Neural crest cell (in vitro differentiated cells): ENCODE measurements around the gene TMEM132A. TPM values are rescaled to one million over a fixed set of nuclear protein-coding genes. Genes with fewer than 3 reads are reported as not detected.

Source experiments
- DNase-seq: peaks from one replicate; pipeline ENCODE4 v3.0.0; 2021; ENCODE audit warnings: low read depth, mixed read lengths, low spot score
- H3K27ac Mint-ChIP-seq: one replicate; pipeline ENCODE4 v1.8.0; 2021; ENCODE audit warnings: mild to moderate bottlenecking, mixed read lengths; ENCODE audit not compliant: unreplicated experiment
- H3K27me3 Mint-ChIP-seq: 2 replicates; pipeline ENCODE4 v1.8.0; 2021; ENCODE audit warnings: low read depth, mild to moderate bottlenecking, mixed read lengths
- H3K36me3 Mint-ChIP-seq: 2 replicates; pipeline ENCODE4 v1.8.0; 2021; ENCODE audit warnings: low read depth, mild to moderate bottlenecking, mixed read lengths
- H3K4me1 Mint-ChIP-seq: 2 replicates; pipeline ENCODE4 v1.8.0; 2021; ENCODE audit warnings: mixed read lengths
- H3K4me3 Mint-ChIP-seq: one replicate; pipeline ENCODE4 v1.8.0; 2021; ENCODE audit warnings: mild to moderate bottlenecking, mixed read lengths
- H3K9me3 Mint-ChIP-seq: 2 replicates; pipeline ENCODE4 v1.8.0; 2021; ENCODE audit warnings: mixed read lengths
- CTCF ChIP-seq: fragments of 200-600 bp; sonication (generic); conservative IDR thresholded peaks from 2 replicates; pipeline ENCODE4 v1.5.0; 2021; ENCODE audit warnings: antibody characterized with exemption, mild to moderate bottlenecking
- total RNA-seq: library from RNA; stranded (reverse); gene quantifications from 2 replicates; pipeline ENCODE4 v1.2.1, GENCODE V29; 2021

Gene TMEM132A
- total RNA-seq, 1 donor from 2014 or later, result 216 TPM

DNA sequence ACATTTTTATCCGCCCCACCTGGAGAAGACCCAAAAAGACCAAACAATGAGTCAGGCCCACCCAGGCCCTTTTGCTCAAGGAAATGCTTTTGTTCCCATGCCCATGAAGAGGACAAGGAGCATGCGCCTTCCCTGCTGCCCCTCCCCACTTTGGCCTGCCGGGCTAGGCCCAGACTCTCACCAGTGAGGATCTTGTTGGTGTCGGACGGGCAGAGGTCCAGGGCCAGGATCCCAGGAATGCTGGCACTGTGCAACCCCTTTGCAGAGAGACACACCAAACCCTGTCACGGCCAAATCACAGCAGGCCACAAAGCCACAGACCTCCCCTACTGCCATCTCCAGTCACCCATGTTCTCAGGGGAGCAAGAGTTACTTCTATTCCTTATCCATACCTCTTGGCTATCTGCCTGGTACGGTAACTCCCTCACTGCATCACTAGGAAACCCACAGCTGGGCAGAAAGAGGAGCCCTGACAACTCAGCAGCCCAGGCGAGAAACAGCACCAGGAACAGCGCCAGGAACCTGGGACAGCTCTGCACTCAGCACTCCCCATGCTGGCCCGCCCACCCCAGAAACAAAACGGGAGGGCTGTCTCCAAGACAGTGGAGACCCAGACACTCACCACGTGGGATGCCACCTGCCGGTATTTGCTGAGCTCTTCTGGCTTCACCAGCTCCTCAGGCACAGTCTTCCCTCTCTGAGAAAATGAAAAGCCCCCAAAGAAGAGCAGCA lies 23.4 kb upstream of the TMEM132A start:
- H3K9me3 Mint-ChIP-seq, result no peaks in the 10 kb centered on the region
- H3K4me3 Mint-ChIP-seq, result no peak overlapping the region
- peaks cover 13% of the 10 kb centered on the region for H3K36me3 Mint-ChIP-seq
- no peaks in the 10 kb centered on the region for H3K27me3 Mint-ChIP-seq
- no peak overlapping the region for H3K27ac Mint-ChIP-seq
- peaks cover 18% of the 10 kb centered on the region for H3K4me1 Mint-ChIP-seq
- TF ChIP-seq CTCF, result no peak
- no peak for DNase-seq

DNA sequence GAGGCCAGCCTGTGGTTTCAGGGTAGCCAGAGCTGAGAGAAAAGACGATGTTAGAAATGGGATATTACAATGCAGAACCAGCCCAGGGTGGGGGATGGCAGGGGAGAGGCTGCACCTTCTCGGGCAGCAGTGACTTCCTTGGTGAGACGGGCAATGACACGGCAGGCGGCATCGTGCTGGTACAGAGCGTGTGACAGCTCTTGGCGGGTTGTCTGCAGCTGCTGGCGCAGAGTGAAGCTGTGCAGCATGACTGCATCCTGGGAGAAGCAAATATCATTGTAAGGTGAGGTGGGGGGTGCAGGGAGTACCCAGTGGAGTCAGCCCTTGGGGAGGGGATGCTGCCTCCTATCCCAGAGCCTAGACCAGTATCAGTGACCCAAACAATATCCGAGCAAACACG lies 21.6 kb upstream of the TMEM132A start:
- no peak for TF ChIP-seq CTCF
- Mint-ChIP-seq H3K27ac (no peak overlapping the region), H3K9me3 (no peaks in the 10 kb centered on the region), H3K27me3 (peaks cover 6% of the 10 kb centered on the region), H3K4me3 (peak overlapping the region; percentile 65), H3K36me3 (peaks cover 6% of the 10 kb centered on the region), H3K4me1 (peaks cover 28% of the 10 kb centered on the region)
- DNase-seq, result no peak

GRCh38 chr11:60905047-60905446 lies 19.2 kb upstream of the TMEM132A start:
- Mint-ChIP-seq H3K4me3 (peak overlapping the region; percentile 94), H3K4me1 (peaks cover 28% of the 10 kb centered on the region), H3K36me3 (no peaks in the 10 kb centered on the region)

GRCh38 chr11:60905551-60906113 lies 18.6 kb upstream of the TMEM132A start:
- Mint-ChIP-seq H3K36me3 (no peaks in the 10 kb centered on the region), H3K27ac (peak overlapping the region; percentile 40), H3K9me3 (no peaks in the 10 kb centered on the region), H3K27me3 (peaks cover 33% of the 10 kb centered on the region), H3K4me3 (peak overlapping the region; percentile 94), H3K4me1 (peaks cover 28% of the 10 kb centered on the region)
- TF ChIP-seq CTCF, result no peak
- no peak for DNase-seq

More at GRCh38 chr11:60905047-60905446, 19.2 kb upstream of the TMEM132A start:
- Mint-ChIP-seq H3K27ac (peak overlapping the region; percentile 25), H3K9me3 (no peaks in the 10 kb centered on the region), H3K27me3 (peaks cover 29% of the 10 kb centered on the region)
- no peak for TF ChIP-seq CTCF
- DNase-seq, result no peak

DNA sequence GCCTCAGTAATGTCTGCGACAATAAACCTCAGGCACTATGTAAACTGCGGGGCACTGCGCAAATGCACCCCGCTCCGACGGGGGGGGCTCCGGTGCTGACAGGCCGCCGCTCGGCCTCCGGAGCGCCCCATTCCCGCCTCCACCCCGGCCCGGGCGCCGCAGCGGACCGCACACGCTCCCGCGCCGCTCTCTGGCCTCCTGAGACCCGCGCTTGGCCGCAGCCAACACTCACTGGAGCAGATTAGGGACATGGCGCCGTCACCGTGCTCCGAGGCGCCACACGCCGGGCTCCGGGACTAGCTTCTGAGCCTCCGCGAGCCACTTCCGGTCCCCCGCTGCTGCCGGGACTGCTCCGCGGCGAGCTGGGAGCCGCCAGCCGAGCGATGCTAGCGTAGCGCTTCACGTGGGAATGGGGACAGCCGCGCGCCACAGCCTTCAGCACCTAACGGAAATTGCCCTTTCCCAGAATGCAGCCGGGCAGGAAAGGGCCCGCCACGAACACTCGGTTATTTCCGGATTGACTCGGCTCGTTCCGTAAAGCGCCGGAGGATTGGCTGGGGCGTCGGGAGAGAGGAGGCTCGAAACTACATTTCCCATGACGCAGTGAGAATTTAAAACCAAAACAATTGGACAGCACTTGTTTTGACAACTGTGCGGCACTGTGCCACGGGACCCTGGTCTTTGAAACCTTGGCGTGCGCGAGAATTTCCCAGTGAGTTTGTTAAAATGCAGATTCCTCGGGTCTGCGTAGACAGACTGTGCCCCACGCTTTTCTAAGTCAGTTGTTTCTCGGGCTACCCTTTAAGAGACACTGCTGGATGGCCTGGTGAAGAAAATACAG lies 17.9 kb upstream of the TMEM132A start, which contains the start of gene PRPF19:
Gene PRPF19, minus strand, starts transcription at position 454 of the 841 bp plus-strand sequence. Its CDS starts 203 bp downstream, at position 251.
- Mint-ChIP-seq H3K4me1 (peaks cover 28% of the 10 kb centered on the region), H3K36me3 (no peaks in the 10 kb centered on the region), H3K27me3 (peaks cover 38% of the 10 kb centered on the region), H3K27ac (peak within 1 kb of the TSS; percentile 82), H3K9me3 (no peaks in the 10 kb centered on the region), H3K4me3 (peak within 1 kb of the TSS; percentile 94)
- no peak for TF ChIP-seq CTCF
- peak; percentile 100 for DNase-seq
